Immature natural killer cell (primary cell): ENCODE results near the gene DPYSL4. TPM values are rescaled to one million over a fixed set of nuclear protein-coding genes. Genes with fewer than 3 reads are reported as not detected.

Experiments
- DNase-seq, 3 donors: peaks; one replicate each; pipeline ENCODE4 v3.0.0; 2022; ENCODE audit warnings: mixed read lengths in 1 of 3
- H3K27ac Mint-ChIP-seq, 6 donors: one replicate each; pipeline ENCODE4 v1.8.0; 2020; ENCODE audit warnings: mixed read lengths in 6 of 6, mild to moderate bottlenecking in 5 of 6, inconsistent platforms in 4 of 6, moderate library complexity in 3 of 6
- H3K27me3 Mint-ChIP-seq, 3 donors: one replicate each; pipeline ENCODE4 v1.8.0; 2020 to 2021; ENCODE audit warnings: low read depth in 3 of 3, mild to moderate bottlenecking in 3 of 3, mixed read lengths in 3 of 3, moderate library complexity in 3 of 3, inconsistent platforms in 1 of 3
- H3K36me3 Mint-ChIP-seq, 3 donors: one replicate each; pipeline ENCODE4 v1.8.0; 2020; ENCODE audit warnings: mixed read lengths in 3 of 3, inconsistent platforms in 2 of 3, mild to moderate bottlenecking in 2 of 3
- H3K4me1 Mint-ChIP-seq, 2 donors: one replicate each; pipeline ENCODE4 v1.8.0; 2020; ENCODE audit warnings: inconsistent platforms in 2 of 2, mild to moderate bottlenecking in 2 of 2, mixed read lengths in 2 of 2, moderate library complexity in 1 of 2
- H3K4me3 Mint-ChIP-seq, 5 donors: one replicate each; pipeline ENCODE4 v1.8.0; 2020; ENCODE audit warnings: mild to moderate bottlenecking in 5 of 5, mixed read lengths in 5 of 5, inconsistent platforms in 3 of 5, moderate library complexity in 3 of 5
- H3K9me3 Mint-ChIP-seq, 6 donors: one replicate each; pipeline ENCODE4 v1.8.0; 2020; ENCODE audit warnings: mild to moderate bottlenecking in 6 of 6, mixed read lengths in 6 of 6, inconsistent platforms in 4 of 6, moderate library complexity in 3 of 6
- polyA plus RNA-seq, 3 donors: library from polyadenylated mRNA; unstranded; fragments of 300-500 nt; fragmentation: Illumina TruSeq; gene quantifications; one replicate each; pipeline ENCODE4 v1.2.3, GENCODE V29; 2021

DPYSL4 gene
- polyA plus RNA-seq, 3 donors from 2014 or later: not detected

- no peak for DNase-seq
- no peaks in the 10 kb centered on the region for H3K36me3 Mint-ChIP-seq
- H3K4me3 Mint-ChIP-seq: no peak overlapping the region
- no peaks in the 10 kb centered on the region for H3K9me3 Mint-ChIP-seq
- no peak overlapping the region for H3K27ac Mint-ChIP-seq
- no peaks in the 10 kb centered on the region for H3K4me1 Mint-ChIP-seq
- no peaks in the 10 kb centered on the region for H3K27me3 Mint-ChIP-seq
Measured at GRCh38 chr10:132203256-132204077, 16.7 kb downstream of the DPYSL4 start.

- no peak for DNase-seq
- Mint-ChIP-seq H3K4me1 (no peaks in the 10 kb centered on the region), H3K9me3 (no peaks in the 10 kb centered on the region), H3K27me3 (no peaks in the 10 kb centered on the region), H3K4me3 (no peak overlapping the region), H3K27ac (no peak overlapping the region), H3K36me3 (no peaks in the 10 kb centered on the region)
Measured at GRCh38 chr10:132204078-132204780, 17.5 kb downstream of the DPYSL4 start.

GRCh38 chr10:132204781-132205473 is 18.2 kb downstream of the DPYSL4 start:
- no peak overlapping the region for H3K27ac Mint-ChIP-seq
- H3K27me3 Mint-ChIP-seq: no peaks in the 10 kb centered on the region
- H3K4me3 Mint-ChIP-seq: no peak overlapping the region
- H3K36me3 Mint-ChIP-seq: no peaks in the 10 kb centered on the region
- H3K9me3 Mint-ChIP-seq: no peaks in the 10 kb centered on the region
- no peaks in the 10 kb centered on the region for H3K4me1 Mint-ChIP-seq
- no peak for DNase-seq

GRCh38 chr10:132205650-132206376 is 19.1 kb downstream of the DPYSL4 start:
- Mint-ChIP-seq H3K9me3 (no peaks in the 10 kb centered on the region), H3K27ac (no peak overlapping the region), H3K4me1 (no peaks in the 10 kb centered on the region), H3K36me3 (no peaks in the 10 kb centered on the region), H3K4me3 (no peak overlapping the region), H3K27me3 (no peaks in the 10 kb centered on the region)
- DNase-seq: no peak

- Mint-ChIP-seq H3K4me1 (no peaks in the 10 kb centered on the region), H3K4me3 (no peak overlapping the region), H3K27ac (no peak overlapping the region), H3K36me3 (no peaks in the 10 kb centered on the region), H3K27me3 (no peaks in the 10 kb centered on the region), H3K9me3 (no peaks in the 10 kb centered on the region)
- DNase-seq: no peak
Measured at GRCh38 chr10:132206377-132206745, 19.6 kb downstream of the DPYSL4 start.

GRCh38 chr10:132206806-132207535 is 20.2 kb downstream of the DPYSL4 start:
- Mint-ChIP-seq H3K4me1 (no peaks in the 10 kb centered on the region), H3K9me3 (no peaks in the 10 kb centered on the region), H3K36me3 (no peaks in the 10 kb centered on the region), H3K4me3 (no peak overlapping the region), H3K27me3 (no peaks in the 10 kb centered on the region), H3K27ac (no peak overlapping the region)
- DNase-seq: no peak

- Mint-ChIP-seq H3K4me1 (no peaks in the 10 kb centered on the region), H3K36me3 (peaks cover 4 to 5% (median 5%) of the 10 kb centered on the region in 3 donors), H3K4me3 (no peak overlapping the region), H3K27me3 (no peaks in the 10 kb centered on the region), H3K9me3 (no peaks in the 10 kb centered on the region), H3K27ac (no peak overlapping the region)
- no peak for DNase-seq
Measured at GRCh38 chr10:132207536-132208461, 21.1 kb downstream of the DPYSL4 start.

GRCh38 chr10:132208462-132209050 is 21.8 kb downstream of the DPYSL4 start:
- Mint-ChIP-seq H3K4me3 (no peak overlapping the region), H3K9me3 (peaks cover 0 to 3% (median 0%) of the 10 kb centered on the region in 6 donors), H3K4me1 (no peaks in the 10 kb centered on the region), H3K27ac (no peak overlapping the region), H3K36me3 (peaks cover 6 to 8% (median 8%) of the 10 kb centered on the region in 3 donors), H3K27me3 (no peaks in the 10 kb centered on the region)
- no peak for DNase-seq

- DNase-seq: no peak
- Mint-ChIP-seq H3K36me3 (peaks cover 10 to 13% (median 12%) of the 10 kb centered on the region in 3 donors), H3K27me3 (no peaks in the 10 kb centered on the region), H3K27ac (no peak overlapping the region), H3K4me3 (no peak overlapping the region), H3K9me3 (peaks cover 0 to 6% (median 0%) of the 10 kb centered on the region in 6 donors), H3K4me1 (no peaks in the 10 kb centered on the region)
Measured at GRCh38 chr10:132209130-132209529, 22.4 kb downstream of the DPYSL4 start.

GRCh38 chr10:132209978-132210530 is 23.3 kb downstream of the DPYSL4 start:
- Mint-ChIP-seq H3K36me3 (peaks cover 10 to 21% (median 12%) of the 10 kb centered on the region in 3 donors), H3K9me3 (peaks cover 0 to 6% (median 0%) of the 10 kb centered on the region in 6 donors), H3K27me3 (no peaks in the 10 kb centered on the region), H3K27ac (no peak overlapping the region), H3K4me3 (no peak overlapping the region), H3K4me1 (no peaks in the 10 kb centered on the region)
- no peak for DNase-seq

- H3K4me1 Mint-ChIP-seq: no peaks in the 10 kb centered on the region
- H3K27me3 Mint-ChIP-seq: no peaks in the 10 kb centered on the region
- H3K4me3 Mint-ChIP-seq: no peak overlapping the region
- no peak overlapping the region for H3K27ac Mint-ChIP-seq
- H3K9me3 Mint-ChIP-seq: peaks cover 0 to 6% (median 3%) of the 10 kb centered on the region in 6 donors
- H3K36me3 Mint-ChIP-seq: peaks cover 16 to 26% (median 18%) of the 10 kb centered on the region in 3 donors
- DNase-seq: no peak
Measured at GRCh38 chr10:132210766-132211165, 24.0 kb downstream of the DPYSL4 start.

- Mint-ChIP-seq H3K4me1 (no peaks in the 10 kb centered on the region), H3K27ac (no peak overlapping the region), H3K27me3 (no peaks in the 10 kb centered on the region), H3K4me3 (no peak overlapping the region), H3K36me3 (peaks cover 18 to 26% (median 19%) of the 10 kb centered on the region in 3 donors), H3K9me3 (peaks cover 0 to 6% (median 3%) of the 10 kb centered on the region in 6 donors)
- DNase-seq: no peak
Measured at GRCh38 chr10:132211246-132211645, 24.5 kb downstream of the DPYSL4 start.
